Measurements from ENCODE around the gene LGR6. TPM values are rescaled to one million over a fixed set of nuclear protein-coding genes. Genes with fewer than 3 reads are reported as not detected.

The LGR6 gene
- total and polyA plus RNA-seq, 2 experiments from 2014 or later, result 0.66 to 0.89 TPM

GRCh38 chr1:202157945-202158344 lies 35.7 kb upstream of the LGR6 start (continued):
- TF ChIP-seq ZNF462 (CRISPR knock-in tag; IDR thresholded peaks at IDR 0.05), result no peak

- no peak overlapping the region for H3K4me3 ChIP-seq
- Mint-ChIP-seq H3K27me3 (ENCODE audit: insufficient read depth, low read depth, poor library complexity) (peaks cover 13% of the 10 kb centered on the region), H3K4me3 (no peak overlapping the region), H3K36me3 (ENCODE audit: low read depth) (no peaks in the 10 kb centered on the region), H3K4me1 (peaks cover 46% of the 10 kb centered on the region), H3K27ac (0 out of 2 replicates have a peak overlapping the region, but pooled peaks have one; percentile 18), H3K9me3 (peaks cover 3% of the 10 kb centered on the region; the same call in 1 of the 3 replicates)
- 0 out of 2 replicates have a peak, but pooled peaks cover 5% of the 10 kb centered on the region for H3F3A ChIP-seq (replicated peaks; ENCODE audit: low read depth)
- no peaks in the 10 kb centered on the region for H4K20me1 ChIP-seq (replicated peaks; ENCODE audit: insufficient read depth)
- peak overlapping the region; percentile 84 for H2AFZ ChIP-seq
- peaks cover 3% of the 10 kb centered on the region; the same call in 1 of the 2 replicates for H3K4me1 ChIP-seq (ENCODE audit: insufficient read depth)
- no peaks in the 10 kb centered on the region for H3K9me2 ChIP-seq (ENCODE audit: insufficient read depth)
- DNase-seq (ENCODE audit: low spot score), result peak; percentile 47
- no peak overlapping the region for H3K27ac ChIP-seq (ENCODE audit: low read depth)
- H3K27me3 ChIP-seq (ENCODE audit: insufficient read depth), result no peaks in the 10 kb centered on the region
- TF ChIP-seq CTCF (conservative IDR thresholded peaks at IDR 0.05; ENCODE audit: low read depth in 2 of 2), result peak; percentile 41 to 57
- TF ChIP-seq NANOG (IDR thresholded peaks at IDR 0.05; ENCODE audit: borderline replicate concordance), result no peak
- no peak for TF ChIP-seq EZH2phosphoT487 (IDR thresholded peaks at IDR 0.05; ENCODE audit: unreplicated experiment)
- no peak for TF ChIP-seq EZH2 (IDR thresholded peaks at IDR 0.05; ENCODE audit: low read depth, unreplicated experiment)
- H3K4me2 ChIP-seq, result 0 out of 2 replicates have a peak overlapping the region, but pooled peaks have one; percentile 55
- no peaks in the 10 kb centered on the region for H3K79me2 ChIP-seq (replicated peaks; ENCODE audit: insufficient read depth)
- ATAC-seq, result peak; percentile 11
- H3K36me3 ChIP-seq (ENCODE audit: insufficient read depth), result no peaks in the 10 kb centered on the region
Observed at GRCh38 chr1:202158810-202159533, 34.6 kb upstream of the LGR6 start.

Measured in GM23338 (cell line).